WTC11 (cell line): ENCODE data around the gene DHRSX.

Experiments used
- ATF2 ChIP-seq: sonication (generic); formaldehyde crosslinking; IDR thresholded peaks from 2 replicates; pipeline ENCODE4 v1.8.1; 2022; ENCODE audit warnings: low read depth, missing genetic modification reagents, borderline replicate concordance
- CREM ChIP-seq: sonication (generic); formaldehyde crosslinking; IDR thresholded peaks from 2 replicates; pipeline ENCODE4 v1.8.1; 2022; ENCODE audit warnings: mild to moderate bottlenecking, missing genetic modification reagents, moderate library complexity
- ELF4 ChIP-seq: sonication (generic); formaldehyde crosslinking; IDR thresholded peaks from 2 replicates; pipeline ENCODE4 v1.8.1; 2022; ENCODE audit warnings: low read depth, mild to moderate bottlenecking, moderate library complexity, missing genetic modification reagents
- NR3C1 ChIP-seq: sonication (generic); formaldehyde crosslinking; conservative IDR thresholded peaks from 2 replicates; pipeline ENCODE4 v1.8.1; 2023; ENCODE audit warnings: low read depth, mild to moderate bottlenecking, missing genetic modification reagents
- TP53 ChIP-seq: sonication (generic); formaldehyde crosslinking; IDR thresholded peaks from 2 replicates; pipeline ENCODE4 v1.8.1; 2023; ENCODE audit warnings: mild to moderate bottlenecking, missing genetic modification reagents
- TF ChIP-seq, protein P1 (sequence below): sonication (generic); formaldehyde crosslinking; conservative IDR thresholded peaks from 2 replicates; pipeline ENCODE4 v1.8.1; 2022; ENCODE audit warnings: mild to moderate bottlenecking, missing genetic modification reagents
- TF ChIP-seq, protein P2 (sequence below): sonication (generic); formaldehyde crosslinking; IDR thresholded peaks from 2 replicates; pipeline ENCODE4 v1.8.1; 2023; ENCODE audit warnings: mild to moderate bottlenecking, missing genetic modification reagents, borderline replicate concordance

GRCh38 chrX:2402361-2402690 is 98.5 kb downstream of the DHRSX start:
- TF ChIP-seq, protein P1, sequence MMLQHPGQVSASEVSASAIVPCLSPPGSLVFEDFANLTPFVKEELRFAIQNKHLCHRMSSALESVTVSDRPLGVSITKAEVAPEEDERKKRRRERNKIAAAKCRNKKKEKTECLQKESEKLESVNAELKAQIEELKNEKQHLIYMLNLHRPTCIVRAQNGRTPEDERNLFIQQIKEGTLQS (CRISPR knock-in tag): no peak
- no peak for TF ChIP-seq ELF4
- TF ChIP-seq ATF2: no peak
- TF ChIP-seq, protein P2, sequence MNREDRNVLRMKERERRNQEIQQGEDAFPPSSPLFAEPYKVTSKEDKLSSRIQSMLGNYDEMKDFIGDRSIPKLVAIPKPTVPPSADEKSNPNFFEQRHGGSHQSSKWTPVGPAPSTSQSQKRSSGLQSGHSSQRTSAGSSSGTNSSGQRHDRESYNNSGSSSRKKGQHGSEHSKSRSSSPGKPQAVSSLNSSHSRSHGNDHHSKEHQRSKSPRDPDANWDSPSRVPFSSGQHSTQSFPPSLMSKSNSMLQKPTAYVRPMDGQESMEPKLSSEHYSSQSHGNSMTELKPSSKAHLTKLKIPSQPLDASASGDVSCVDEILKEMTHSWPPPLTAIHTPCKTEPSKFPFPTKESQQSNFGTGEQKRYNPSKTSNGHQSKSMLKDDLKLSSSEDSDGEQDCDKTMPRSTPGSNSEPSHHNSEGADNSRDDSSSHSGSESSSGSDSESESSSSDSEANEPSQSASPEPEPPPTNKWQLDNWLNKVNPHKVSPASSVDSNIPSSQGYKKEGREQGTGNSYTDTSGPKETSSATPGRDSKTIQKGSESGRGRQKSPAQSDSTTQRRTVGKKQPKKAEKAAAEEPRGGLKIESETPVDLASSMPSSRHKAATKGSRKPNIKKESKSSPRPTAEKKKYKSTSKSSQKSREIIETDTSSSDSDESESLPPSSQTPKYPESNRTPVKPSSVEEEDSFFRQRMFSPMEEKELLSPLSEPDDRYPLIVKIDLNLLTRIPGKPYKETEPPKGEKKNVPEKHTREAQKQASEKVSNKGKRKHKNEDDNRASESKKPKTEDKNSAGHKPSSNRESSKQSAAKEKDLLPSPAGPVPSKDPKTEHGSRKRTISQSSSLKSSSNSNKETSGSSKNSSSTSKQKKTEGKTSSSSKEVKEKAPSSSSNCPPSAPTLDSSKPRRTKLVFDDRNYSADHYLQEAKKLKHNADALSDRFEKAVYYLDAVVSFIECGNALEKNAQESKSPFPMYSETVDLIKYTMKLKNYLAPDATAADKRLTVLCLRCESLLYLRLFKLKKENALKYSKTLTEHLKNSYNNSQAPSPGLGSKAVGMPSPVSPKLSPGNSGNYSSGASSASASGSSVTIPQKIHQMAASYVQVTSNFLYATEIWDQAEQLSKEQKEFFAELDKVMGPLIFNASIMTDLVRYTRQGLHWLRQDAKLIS: no peak
- no peak for TF ChIP-seq TP53 (CRISPR knock-in tag)
- no peak for TF ChIP-seq NR3C1 (CRISPR knock-in tag)
- TF ChIP-seq CREM (CRISPR knock-in tag): no peak
